H1 (cell line): Measurements from ENCODE around the gene BEST3. TPM values are rescaled to one million over a fixed set of nuclear protein-coding genes. Genes with fewer than 3 reads are reported as not detected.

Source experiments
- CTCF ChIA-PET: fragments of 300-600 bp; sonication (Branson Sonifier 250); formaldehyde crosslinking; loops from one replicate; lab custom pipeline; 2021; ENCODE audit not compliant: partially characterized antibody; lab: Charles Lee
- POLR2A ChIA-PET: fragments of 300-600 bp; sonication (Branson Sonifier 250); formaldehyde crosslinking; loops from one replicate; lab custom pipeline; 2021; ENCODE audit warnings: inconsistent platforms; ENCODE audit not compliant: partially characterized antibody; lab: Charles Lee
- DNase-seq, 2 experiments: peaks; one replicate each; pipeline versions ENCODE4 v3.0.0 to v3.0.0-alpha.2; 2010 to 2022; ENCODE audit warnings: low spot score in 2 of 2, low read depth in 1 of 2, mixed read lengths in 1 of 2
- FAIRE-seq: peaks from 2 replicates; lab custom pipeline; 2011; peaks lifted over from hg19 to GRCh38; lab: Jason Lieb, UNC
- H2AFZ ChIP-seq: 2 replicates; pipeline ENCODE4 v1.8.1; 2012; ENCODE audit warnings: low read length, inconsistent platforms
- H2AK5ac ChIP-seq: 2 replicates; pipeline ENCODE4 v1.6.1; 2013; ENCODE audit warnings: low read depth, low read length
- H2BK120ac ChIP-seq: replicated peaks from 2 replicates; pipeline ENCODE3; 2013; ENCODE audit warnings: low read depth, low read length, inconsistent platforms
- H2BK12ac ChIP-seq: 2 replicates; pipeline ENCODE4 v1.6.1; 2013; ENCODE audit warnings: low read depth, low read length
- H2BK15ac ChIP-seq: 2 replicates; pipeline ENCODE4 v1.6.1; 2013; ENCODE audit warnings: low read length
- H2BK20ac ChIP-seq: 2 replicates; pipeline ENCODE4 v1.6.1; 2013; ENCODE audit warnings: low read length
- H2BK5ac ChIP-seq: 2 replicates; pipeline ENCODE4 v1.6.1; 2013; ENCODE audit warnings: low read depth, low read length
- H3K14ac ChIP-seq: 2 replicates; pipeline ENCODE4 v1.6.1; 2013; ENCODE audit warnings: inconsistent platforms; ENCODE audit not compliant: insufficient read length
- H3K18ac ChIP-seq: 2 replicates; pipeline ENCODE4 v1.6.1; 2013; ENCODE audit warnings: low read length; ENCODE audit errors: extremely low read depth
- H3K23ac ChIP-seq: 2 replicates; pipeline ENCODE4 v1.6.1; 2013; ENCODE audit warnings: inconsistent platforms; ENCODE audit not compliant: insufficient read length
- H3K23me2 ChIP-seq: 2 replicates; pipeline ENCODE4 v1.6.1; 2013; ENCODE audit warnings: low read depth, low read length
- H3K27ac ChIP-seq: 2 replicates; pipeline ENCODE4 v1.6.1; 2011; ENCODE audit warnings: low read depth, low read length, inconsistent platforms
- H3K27me3 ChIP-seq, 4 experiments: replicated peaks in 1 of 4; 1 replicate in 1 of 4; 2 replicates in 3 of 4; pipeline versions ENCODE4 v1.6.1 to v1.8.1; 2011 to 2013; ENCODE audit warnings: low read length in 3 of 4, mild to moderate bottlenecking in 3 of 4, inconsistent platforms in 2 of 4, mixed read lengths in 2 of 4, moderate library complexity in 1 of 4; ENCODE audit not compliant: control insufficient read depth in 3 of 4, insufficient read depth in 3 of 4; ENCODE audit errors: extremely low read depth in 1 of 4
- H3K36me3 ChIP-seq, 4 experiments: 2 replicates each; pipeline versions ENCODE4 v1.6.1 to v1.8.1; 2011 to 2013; ENCODE audit warnings: mild to moderate bottlenecking in 4 of 4, low read length in 3 of 4, moderate library complexity in 2 of 4, control low read depth in 1 of 4, inconsistent platforms in 1 of 4; ENCODE audit not compliant: insufficient read depth in 4 of 4, control insufficient read depth in 2 of 4
- H3K4ac ChIP-seq: replicated peaks from 2 replicates; pipeline ENCODE3; 2013; ENCODE audit warnings: low read length, low read depth, mixed read lengths, inconsistent platforms; ENCODE audit not compliant: insufficient read length
- H3K4me1 ChIP-seq, 4 experiments: replicated peaks in 1 of 4; 1 replicate in 1 of 4; 2 replicates in 3 of 4; pipeline versions ENCODE4 v1.6.1 to v1.8.1; 2011 to 2013; ENCODE audit warnings: low read length in 3 of 4, inconsistent platforms in 2 of 4, mixed read lengths in 1 of 4; ENCODE audit not compliant: insufficient read depth in 4 of 4, control insufficient read depth in 3 of 4
- H3K4me2 ChIP-seq, 2 experiments: 2 replicates each; pipeline versions ENCODE4 v1.6.1 to v1.8.1; 2011 to 2013; ENCODE audit warnings: low read depth in 2 of 2, low read length in 2 of 2, control low read depth in 1 of 2, inconsistent platforms in 1 of 2, mild to moderate bottlenecking in 1 of 2; ENCODE audit not compliant: insufficient read depth in 1 of 2
- H3K4me3 ChIP-seq, 4 experiments: fragments of 200-600, 300-600 bp in 1 of 4; sonication (generic), shearing (Covaris generic), sonication (Bioruptor Twin) in 1 of 4; 2 replicates each; pipeline versions ENCODE4 v1.5.1 to v1.8.1; 2011 to 2016; ENCODE audit warnings: low read length in 4 of 4, low read depth in 3 of 4, control low read depth in 2 of 4, inconsistent platforms in 2 of 4, mild to moderate bottlenecking in 2 of 4, mixed read lengths in 1 of 4, moderate library complexity in 1 of 4; ENCODE audit not compliant: insufficient read depth in 2 of 4; ENCODE audit errors: extremely low read depth in 1 of 4
- H3K56ac ChIP-seq: replicated peaks from 2 replicates; pipeline ENCODE3; 2013; ENCODE audit warnings: low read depth, mild to moderate bottlenecking, mixed read lengths, low read length, inconsistent platforms; ENCODE audit not compliant: insufficient read length
- H3K79me1 ChIP-seq: 2 replicates; pipeline ENCODE4 v1.6.1; 2013; ENCODE audit warnings: low read depth, low read length, control low read depth
- H3K79me2 ChIP-seq, 2 experiments: 2 replicates each; pipeline versions ENCODE4 v1.6.1 to v1.8.1; 2012 to 2013; ENCODE audit warnings: low read length in 2 of 2, mild to moderate bottlenecking in 2 of 2, inconsistent platforms in 1 of 2; ENCODE audit not compliant: insufficient read depth in 2 of 2, control insufficient read depth in 1 of 2
- H3K9ac ChIP-seq, 4 experiments: replicated peaks in 1 of 4; 1 replicate in 1 of 4; 2 replicates in 3 of 4; pipeline versions ENCODE4 v1.6.1 to v1.8.1; 2011 to 2013; ENCODE audit warnings: low read depth in 3 of 4, low read length in 3 of 4, control low read depth in 2 of 4, mild to moderate bottlenecking in 2 of 4, moderate library complexity in 2 of 4, inconsistent platforms in 1 of 4; ENCODE audit errors: extremely low read depth in 1 of 4
- H3K9me3 ChIP-seq, 2 experiments: 2 replicates each; pipeline versions ENCODE4 v1.6.1 to v1.8.1; 2012 to 2013; ENCODE audit warnings: mild to moderate bottlenecking in 2 of 2, moderate library complexity in 2 of 2, control low read depth in 1 of 2, inconsistent platforms in 1 of 2, low read depth in 1 of 2, low read length in 1 of 2, mixed read lengths in 1 of 2; ENCODE audit not compliant: insufficient read depth in 2 of 2
- H4K20me1 ChIP-seq, 2 experiments: replicated peaks in 1 of 2; 2 replicates each; pipeline versions ENCODE3 to v1.8.1; 2011 to 2013; ENCODE audit warnings: inconsistent platforms in 2 of 2, low read length in 2 of 2, mild to moderate bottlenecking in 1 of 2; ENCODE audit not compliant: insufficient read depth in 2 of 2, control insufficient read depth in 1 of 2
- H4K5ac ChIP-seq: 2 replicates; pipeline ENCODE4 v1.6.1; 2013; ENCODE audit warnings: low read length, low read depth, mixed read lengths, inconsistent platforms; ENCODE audit not compliant: insufficient read length
- H4K8ac ChIP-seq: 2 replicates; pipeline ENCODE4 v1.8.0; 2013; ENCODE audit warnings: mild to moderate bottlenecking, moderate library complexity, low read length, inconsistent platforms; ENCODE audit not compliant: insufficient read depth; ENCODE audit errors: extremely low read depth
- H4K91ac ChIP-seq: replicated peaks from 2 replicates; pipeline ENCODE3; 2013; ENCODE audit warnings: low read length, mixed read lengths, inconsistent platforms; ENCODE audit not compliant: insufficient read length
- ASH2L ChIP-seq: fragments of 200-600, 300-600 bp; sonication (generic); IDR thresholded peaks from one replicate; pipeline ENCODE4 v1.7.1; 2017; ENCODE audit warnings: low read length
- BRCA1 ChIP-seq: IDR thresholded peaks from 2 replicates; pipeline ENCODE4 v1.6.1; 2012; ENCODE audit warnings: low read depth, low read length, improper control_type of control experiment
- JUN ChIP-seq: IDR thresholded peaks from 2 replicates; pipeline ENCODE4 v1.6.1; 2011; ENCODE audit warnings: low read depth, mild to moderate bottlenecking, improper control_type of control experiment, low read length
- JUND ChIP-seq: IDR thresholded peaks from 2 replicates; pipeline ENCODE4 v1.6.1; 2011; ENCODE audit warnings: mild to moderate bottlenecking, improper control_type of control experiment, low read length
- MAFK ChIP-seq: IDR thresholded peaks from 2 replicates; pipeline ENCODE4 v1.6.1; 2012; ENCODE audit warnings: low read depth, mild to moderate bottlenecking, improper control_type of control experiment, low read length
- POLR2AphosphoS5 ChIP-seq: IDR thresholded peaks from 2 replicates; pipeline ENCODE4 v1.6.1; 2011; ENCODE audit warnings: low read depth, low read length
- POU5F1 ChIP-seq: IDR thresholded peaks from 2 replicates; pipeline ENCODE4 v1.6.1; 2011; ENCODE audit warnings: low read depth, mild to moderate bottlenecking, low read length, moderate library complexity
- RBBP5 ChIP-seq: IDR thresholded peaks from 2 replicates; pipeline ENCODE4 v1.7.1; 2012; ENCODE audit warnings: low read depth, mild to moderate bottlenecking, inconsistent platforms, low read length, moderate library complexity, borderline replicate concordance
- RNF2 ChIP-seq: fragments of 200-900, 300-1000 bp; sonication (generic); IDR thresholded peaks from 2 replicates; pipeline ENCODE4 v1.7.1; 2016; ENCODE audit warnings: borderline replicate concordance, low read depth, mild to moderate bottlenecking, antibody characterized with exemption, low read length; ENCODE audit not compliant: poor library complexity, severe bottlenecking; ENCODE audit errors: missing control alignments
- SIX5 ChIP-seq: IDR thresholded peaks from 2 replicates; pipeline ENCODE4 v1.6.1; 2011; ENCODE audit warnings: mild to moderate bottlenecking, low read depth, low read length
- SP2 ChIP-seq: IDR thresholded peaks from 2 replicates; pipeline ENCODE4 v1.6.1; 2012; ENCODE audit warnings: mild to moderate bottlenecking, low read length, inconsistent platforms
- SRF ChIP-seq: IDR thresholded peaks from 2 replicates; pipeline ENCODE4 v1.6.1; 2011; ENCODE audit warnings: mild to moderate bottlenecking, low read depth, low read length, moderate library complexity
- TBP ChIP-seq: IDR thresholded peaks from 2 replicates; pipeline ENCODE4 v1.6.1; 2011; ENCODE audit warnings: low read depth, low read length, improper control_type of control experiment
- YY1 ChIP-seq: IDR thresholded peaks from 2 replicates; pipeline ENCODE4 v1.6.1; 2011; ENCODE audit warnings: low read depth, mild to moderate bottlenecking, low read length
- WGBS, 2 experiments: shearing (Covaris generic) in 1 of 2; methylation state at CpG; one replicate each; pipeline versions ENCODE4 v1.1.6 to v1.1.7; 2013 to 2015; ENCODE audit warnings: low lambda C conversion rate in 2 of 2, mixed read lengths in 2 of 2, inconsistent platforms in 1 of 2, low coverage in 1 of 2, missing lambda C conversion rate in 1 of 2; ENCODE audit not compliant: insufficient replicate concordance in 2 of 2, insufficient coverage in 1 of 2, insufficient read length in 1 of 2; ENCODE audit errors: extremely low coverage in 1 of 2, missing lambda C conversion rate in 1 of 2; 5-methylcytosine and 5-hydroxymethylcytosine counted together
- polyA plus RNA-seq, 7 experiments: library from polyadenylated mRNA; depleted of rRNA in 3 of 7; stranded (reverse) in 5 of 7; unstranded in 2 of 7; fragments of >200 nt in 5 of 7; fragments of 200-250 nt in 2 of 7; gene quantifications; 1 replicate in 5 of 7; 2 replicates in 1 of 7; 4 replicates in 1 of 7; pipeline versions ENCODE4 v1.2.1 to v1.2.3, GENCODE V29; 2011 to 2013; ENCODE audit warnings: missing spikeins in 2 of 7, mixed read lengths in 2 of 7
- total RNA-seq: library from RNA; stranded (reverse); fragmentation: NEBNext Ultra II Directional; extraction: Animal tissue kit (Norgen Biotek cat#: 25700); gene quantifications from 2 replicates; pipeline ENCODE4 v1.2.1, GENCODE V29; 2021
- TF ChIP-seq, protein P1 (sequence below): IDR thresholded peaks from 2 replicates; pipeline ENCODE4 v1.6.1; 2012; ENCODE audit warnings: inconsistent platforms

BEST3 gene
- total and polyA plus RNA-seq, 2 of the 8 experiments (the other 6 are each of a cell fraction or from before 2014, with no cell fraction given), result 0.17 TPM; not detected in 1

DNA sequence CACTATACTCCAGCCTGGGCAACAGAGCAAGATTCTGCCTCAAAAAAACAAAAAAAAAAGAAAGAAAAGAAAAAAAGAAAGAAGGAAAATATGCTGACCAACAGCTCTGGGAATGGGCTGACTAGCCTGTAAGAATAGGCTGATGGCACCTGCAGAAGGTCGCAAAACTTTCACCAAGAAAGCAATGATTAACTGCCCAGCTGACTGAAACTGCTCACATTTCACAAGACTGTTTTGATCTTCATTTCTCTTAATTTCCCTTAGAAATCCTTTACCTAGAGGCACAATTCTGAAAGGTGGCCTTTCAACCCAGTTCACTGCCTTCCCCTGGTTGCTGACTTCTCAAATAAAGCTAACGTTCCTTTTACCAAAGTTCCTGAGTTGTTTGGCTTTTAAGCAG, 12.4 kb downstream of the BEST3 start:
- CTCF ChIA-PET, result interaction anchor here (1.1 to 1.2 kb wide), 2 partner anchors 12 to 47 kb away, joined by 3 to 4 read pairs; partner anchors contain the start of gene BEST3
- WGBS, 2 experiments, result 100% methylated on average over 2 of the region's 2 CpGs; no CpG with 5 or more reads in 1 of the 2 experiments
- Histone ChIP-seq H3K56ac (no peak overlapping the region), H3K4ac (no peak overlapping the region), H3K18ac (no peak overlapping the region), H2BK120ac (no peak overlapping the region), H2BK5ac (no peak overlapping the region), H3K9me3 (no peaks in the 10 kb centered on the region), H4K91ac (no peak overlapping the region), H3K14ac (no peak overlapping the region), H3K36me3 (no peaks in the 10 kb centered on the region), H2BK15ac (no peak overlapping the region), H3K27ac (no peak overlapping the region), H2BK20ac (no peak overlapping the region), H4K20me1 (no peaks in the 10 kb centered on the region), H3K4me3 (no peak overlapping the region), H2AK5ac (no peak overlapping the region), H2AFZ (no peak overlapping the region), H4K8ac (no peak overlapping the region), H3K4me1 (peaks cover 7 to 10% (median 8%) of the 10 kb centered on the region in 4 experiments; a peak in 4 of 7 replicates), H3K23ac (no peak overlapping the region), H3K9ac (no peak overlapping the region), H3K79me2 (no peaks in the 10 kb centered on the region), H3K79me1 (no peaks in the 10 kb centered on the region), H3K23me2 (no peaks in the 10 kb centered on the region), H2BK12ac (no peak overlapping the region), H3K27me3 (no peaks in the 10 kb centered on the region), H3K4me2 (no peak overlapping the region), H4K5ac (no peak overlapping the region)
- POLR2A ChIA-PET, result no interaction called here
- no peak for FAIRE-seq
- no peak for DNase-seq
- TF ChIP-seq POU5F1 (no peak), SRF (no peak), JUN (no peak), BRCA1 (no peak), POLR2AphosphoS5 (no peak), ASH2L (no peak), RBBP5 (no peak), TBP (no peak), SIX5 (no peak), RNF2 (no peak), SP2 (no peak), YY1 (no peak), JUND (no peak), MAFK (no peak)
- TF ChIP-seq, protein P1, sequence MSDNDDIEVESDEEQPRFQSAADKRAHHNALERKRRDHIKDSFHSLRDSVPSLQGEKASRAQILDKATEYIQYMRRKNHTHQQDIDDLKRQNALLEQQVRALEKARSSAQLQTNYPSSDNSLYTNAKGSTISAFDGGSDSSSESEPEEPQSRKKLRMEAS, result no peak
